HEK293 (cell line): ENCODE data around the gene SRL.

Source experiments
- CTCF ChIA-PET: fragments of 350-600 bp; formaldehyde crosslinking; extraction: SDS; loops from one replicate; lab custom pipeline; 2021; ENCODE audit warnings: antibody characterized with exemption; lab: Yijun Ruan, JAX
- POLR2A ChIA-PET: fragments of 300-600 bp; formaldehyde crosslinking; extraction: SDS; loops from one replicate; lab custom pipeline; 2020; ENCODE audit warnings: antibody characterized with exemption, inconsistent platforms; lab: Yijun Ruan, JAX
- H3K27ac ChIP-seq: fragments of 200-500 bp; sonication (Bioruptor generic); 2 replicates; pipeline ENCODE4 v1.5.1; 2014; ENCODE audit warnings: low read depth, low read length, control low read depth, inconsistent platforms; ENCODE audit errors: extremely low read depth
- H3K36me3 ChIP-seq, 2 experiments: fragments of 200-500 bp in 1 of 2; sonication (Bioruptor generic) in 1 of 2; 1 replicate in 1 of 2; 2 replicates in 1 of 2; pipeline ENCODE4 v1.5.1; 2014 to 2017; ENCODE audit warnings: inconsistent platforms in 2 of 2, low read length in 2 of 2; ENCODE audit not compliant: control insufficient read depth in 2 of 2, insufficient read depth in 1 of 2
- H3K4me1 ChIP-seq: fragments of 200-500 bp; sonication (Bioruptor generic); 2 replicates; pipeline ENCODE4 v1.5.1; 2014; ENCODE audit warnings: mild to moderate bottlenecking, low read length, inconsistent platforms; ENCODE audit not compliant: control insufficient read depth, insufficient read depth
- H3K4me3 ChIP-seq: 2 replicates; pipeline ENCODE4 v1.5.1; 2011; ENCODE audit warnings: low read depth, mild to moderate bottlenecking, control low read depth, low read length, moderate library complexity
- H3K9me3 ChIP-seq: fragments of 200-500 bp; sonication (Bioruptor generic); 2 replicates; pipeline ENCODE4 v1.5.1; 2014; ENCODE audit warnings: low read depth, low read length, inconsistent platforms; ENCODE audit not compliant: control insufficient read depth, insufficient read depth
- BCL11B ChIP-seq: fragments of 450-650 bp; formaldehyde crosslinking; IDR thresholded peaks from 2 replicates; pipeline ENCODE4 v1.5.1; 2016; ENCODE audit warnings: low read depth, missing biosample characterization, missing genetic modification characterization
- CTCF ChIP-seq: fragments of 450-650 bp; formaldehyde crosslinking; IDR thresholded peaks from 2 replicates; pipeline ENCODE4 v1.5.1; 2016; ENCODE audit warnings: missing biosample characterization, missing genetic modification characterization
- GFI1B ChIP-seq: fragments of 450-650 bp; formaldehyde crosslinking; IDR thresholded peaks from 2 replicates; pipeline ENCODE4 v1.5.1; 2016; ENCODE audit warnings: missing biosample characterization, missing genetic modification characterization
- GLIS1 ChIP-seq: fragments of 450-650 bp; formaldehyde crosslinking; IDR thresholded peaks from 2 replicates; pipeline ENCODE4 v1.5.1; 2016; ENCODE audit warnings: missing biosample characterization, missing genetic modification characterization
- GLIS2 ChIP-seq: fragments of 450-650 bp; formaldehyde crosslinking; IDR thresholded peaks from 2 replicates; pipeline ENCODE4 v1.5.1; 2016; ENCODE audit warnings: missing biosample characterization, missing genetic modification characterization
- IKZF3 ChIP-seq: fragments of 450-650 bp; IDR thresholded peaks from 2 replicates; pipeline ENCODE4 v1.5.0; 2018; ENCODE audit warnings: missing biosample characterization, mild to moderate bottlenecking, missing genetic modification characterization, moderate library complexity
- OSR2 ChIP-seq: fragments of 450-650 bp; formaldehyde crosslinking; IDR thresholded peaks from 2 replicates; pipeline ENCODE4 v1.5.1; 2016; ENCODE audit warnings: missing biosample characterization, missing genetic modification characterization
- PRDM10 ChIP-seq: fragments of 450-650 bp; formaldehyde crosslinking; IDR thresholded peaks from 2 replicates; pipeline ENCODE4 v1.5.1; 2016; ENCODE audit warnings: missing biosample characterization, missing genetic modification characterization
- RBAK ChIP-seq: fragments of 450-650 bp; formaldehyde crosslinking; IDR thresholded peaks from 2 replicates; pipeline ENCODE4 v1.5.1; 2016; ENCODE audit warnings: missing biosample characterization, missing genetic modification characterization
- SP2 ChIP-seq: fragments of 450-650 bp; formaldehyde crosslinking; IDR thresholded peaks from 2 replicates; pipeline ENCODE4 v1.5.1; 2016; ENCODE audit warnings: missing biosample characterization, missing genetic modification characterization
- ZBTB11 ChIP-seq: fragments of 450-650 bp; formaldehyde crosslinking; conservative IDR thresholded peaks from 2 replicates; pipeline ENCODE4 v1.5.1; 2016; ENCODE audit warnings: low read depth, missing biosample characterization, missing genetic modification characterization
- ZFP3 ChIP-seq: fragments of 450-650 bp; formaldehyde crosslinking; IDR thresholded peaks from 2 replicates; pipeline ENCODE4 v1.5.1; 2016; ENCODE audit warnings: low read depth, missing biosample characterization, missing genetic modification characterization
- ZFP69B ChIP-seq: fragments of 450-650 bp; formaldehyde crosslinking; IDR thresholded peaks from 2 replicates; pipeline ENCODE4 v1.5.1; 2016; ENCODE audit warnings: missing biosample characterization, missing genetic modification characterization
- ZIC2 ChIP-seq: fragments of 450-650 bp; formaldehyde crosslinking; IDR thresholded peaks from 2 replicates; pipeline ENCODE4 v1.5.1; 2016; ENCODE audit warnings: missing biosample characterization, missing genetic modification characterization
- ZNF18 ChIP-seq: fragments of 450-650 bp; formaldehyde crosslinking; IDR thresholded peaks from 2 replicates; pipeline ENCODE4 v1.5.1; 2016; ENCODE audit warnings: missing biosample characterization, missing genetic modification characterization
- ZNF19 ChIP-seq: fragments of 450-650 bp; formaldehyde crosslinking; IDR thresholded peaks from 2 replicates; pipeline ENCODE4; 2016; ENCODE audit warnings: missing biosample characterization, missing genetic modification characterization, low read depth
- ZNF280C ChIP-seq: fragments of 450-650 bp; formaldehyde crosslinking; IDR thresholded peaks from 2 replicates; pipeline ENCODE4 v1.5.1; 2016; ENCODE audit warnings: missing biosample characterization, missing genetic modification characterization
- ZNF280D ChIP-seq: fragments of 450-650 bp; formaldehyde crosslinking; IDR thresholded peaks from 2 replicates; pipeline ENCODE4 v1.5.1; 2016; ENCODE audit warnings: missing biosample characterization, missing genetic modification characterization
- ZNF341 ChIP-seq: fragments of 450-650 bp; formaldehyde crosslinking; IDR thresholded peaks from 2 replicates; pipeline ENCODE4; 2016; ENCODE audit warnings: low read depth, missing biosample characterization, missing genetic modification characterization
- ZNF48 ChIP-seq: fragments of 450-650 bp; formaldehyde crosslinking; IDR thresholded peaks from 2 replicates; pipeline ENCODE4 v1.5.1; 2016; ENCODE audit warnings: missing biosample characterization, missing genetic modification characterization
- ZNF510 ChIP-seq: fragments of 450-650 bp; formaldehyde crosslinking; IDR thresholded peaks from 2 replicates; pipeline ENCODE4 v1.5.1; 2018; ENCODE audit warnings: mild to moderate bottlenecking, missing genetic modification characterization, missing biosample characterization; ENCODE audit not compliant: insufficient replicate concordance

SRL gene

GRCh38 chr16:4273858-4274311, 32.0 kb upstream of the SRL start:
- ChIA-PET POLR2A (interaction anchor here (0.8 to 4.4 kb wide), 8 partner anchors 15 to 258 kb away, joined by 3 to 45 read pairs (median 3); partner anchors contain the start of gene GLIS2), CTCF (interaction anchor here (0.5 to 2.0 kb wide), 8 partner anchors 8 to 129 kb away, joined by 3 to 8 read pairs (median 3); no protein-coding TSS in a partner anchor)
- Histone ChIP-seq H3K4me3 (peak overlapping the region; percentile 57), H3K9me3 (no peaks in the 10 kb centered on the region), H3K4me1 (peaks cover 6% of the 10 kb centered on the region), H3K36me3 (no peaks in the 10 kb centered on the region; a peak in 1 of 3 replicates), H3K27ac (peak overlapping the region; percentile 77)
- TF ChIP-seq ZNF48 (tag by site-specific recombination) (no peak), RBAK (tag by site-specific recombination) (no peak), ZNF280C (no peak), GFI1B (tag by site-specific recombination) (no peak), GLIS2 (tag by site-specific recombination) (peak; percentile 88), SP2 (tag by site-specific recombination) (peak; percentile 62), BCL11B (tag by site-specific recombination) (no peak), OSR2 (tag by site-specific recombination) (0 out of 2 replicates have a peak, but pooled peaks have one; percentile 3), CTCF (tag by site-specific recombination) (peak; percentile 49), ZNF19 (tag by site-specific recombination) (no peak), ZNF18 (no peak), ZBTB11 (0 out of 2 replicates have a peak, but pooled peaks have one; percentile 17), ZNF510 (tag by site-specific recombination) (no peak), ZNF341 (tag by site-specific recombination) (peak; percentile 25), GLIS1 (tag by site-specific recombination) (0 out of 2 replicates have a peak, but pooled peaks have one; percentile 11), ZFP69B (no peak; the same call in 1 of the 2 replicates), ZNF280D (no peak), IKZF3 (tag by site-specific recombination) (0 out of 2 replicates have a peak, but pooled peaks have one; percentile 5), ZIC2 (0 out of 2 replicates have a peak, but pooled peaks have one; percentile 4), PRDM10 (tag by site-specific recombination) (no peak), ZFP3 (tag by site-specific recombination) (no peak)
